GM21526 (cell line): ENCODE measurements around the gene MDFIC.

ENCODE experiments used
- ATAC-seq: cut with Tn5 transposase; IDR thresholded peaks from one replicate; pipeline ENCODE4 v1.9.1; 2021; ENCODE audit warnings: moderate library complexity; ENCODE audit not compliant: unreplicated experiment, low FRiP score

The MDFIC gene

GRCh38 chr7:114986190-114987180, 64.6 kb downstream of the MDFIC start:
- no peak for ATAC-seq

DNA sequence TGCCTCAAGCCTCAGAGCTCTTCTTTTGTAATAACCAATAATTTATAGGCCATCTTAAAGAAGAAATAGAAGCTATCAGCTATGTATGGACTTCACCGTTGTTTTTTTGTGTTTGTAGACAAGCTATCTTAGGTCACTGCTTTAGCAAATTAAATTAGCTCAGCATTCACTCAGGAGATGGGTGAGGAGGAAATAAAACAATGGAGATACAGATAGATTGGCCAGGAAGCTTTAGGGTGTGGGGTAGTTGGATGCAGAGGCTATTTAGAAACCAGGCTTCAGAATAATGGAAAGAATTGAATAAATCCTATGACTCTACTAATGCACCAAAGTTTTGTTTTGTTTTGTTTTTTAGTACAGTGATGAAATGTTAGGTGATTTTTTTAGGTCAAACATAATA, 66.1 kb downstream of the MDFIC start:
- no peak for ATAC-seq

DNA sequence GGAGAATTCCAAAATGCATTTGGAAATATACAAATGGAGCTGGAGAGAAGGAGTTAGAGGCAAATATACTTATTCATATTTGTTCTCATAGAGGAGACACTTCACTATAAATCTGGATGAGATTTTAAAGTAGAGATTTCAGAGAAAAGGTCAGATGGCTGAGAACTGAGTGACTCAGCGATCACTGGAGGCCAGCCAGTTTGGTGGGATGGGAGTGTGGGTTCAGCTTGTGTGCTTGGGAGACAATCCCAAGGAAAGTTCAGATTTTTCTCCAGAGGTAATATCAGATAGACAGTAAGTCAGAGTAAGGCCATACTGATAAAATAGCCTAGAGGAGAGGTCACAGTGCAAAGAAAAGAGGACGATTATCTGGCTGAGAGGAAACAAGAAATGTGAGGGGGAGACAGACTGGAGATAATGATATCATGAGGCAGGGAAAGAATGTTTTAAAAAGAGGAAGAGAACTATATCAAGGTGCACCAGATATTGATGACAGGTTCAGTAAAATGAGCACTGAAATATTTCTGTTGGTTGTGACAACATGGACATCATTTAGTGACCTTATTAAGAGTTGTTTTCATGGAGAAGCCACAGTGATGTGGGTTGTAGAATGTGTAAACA, 67.0 kb downstream of the MDFIC start:
- ATAC-seq = no peak

DNA sequence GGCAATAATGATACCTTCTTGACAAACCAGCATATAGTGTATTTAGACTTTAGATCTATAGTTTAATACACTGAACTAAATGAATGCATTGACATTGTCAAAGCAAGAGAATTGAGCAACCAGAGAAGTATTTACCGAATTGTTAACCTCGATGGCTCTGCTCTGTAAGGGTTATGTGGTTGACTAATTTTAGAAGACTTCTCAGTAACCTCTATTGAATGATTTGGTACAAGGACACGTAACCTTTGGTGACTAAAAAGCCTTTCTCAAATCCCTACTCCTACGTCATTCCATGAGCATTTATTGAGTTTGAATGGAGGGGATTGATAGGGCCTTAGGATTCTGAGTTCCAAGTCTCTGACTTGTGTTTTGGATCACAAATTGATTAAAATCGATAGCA, 67.6 kb downstream of the MDFIC start:
- no peak for ATAC-seq

GRCh38 chr7:114997487-114998404, 75.9 kb downstream of the MDFIC start:
- peak; percentile 57 for ATAC-seq

DNA sequence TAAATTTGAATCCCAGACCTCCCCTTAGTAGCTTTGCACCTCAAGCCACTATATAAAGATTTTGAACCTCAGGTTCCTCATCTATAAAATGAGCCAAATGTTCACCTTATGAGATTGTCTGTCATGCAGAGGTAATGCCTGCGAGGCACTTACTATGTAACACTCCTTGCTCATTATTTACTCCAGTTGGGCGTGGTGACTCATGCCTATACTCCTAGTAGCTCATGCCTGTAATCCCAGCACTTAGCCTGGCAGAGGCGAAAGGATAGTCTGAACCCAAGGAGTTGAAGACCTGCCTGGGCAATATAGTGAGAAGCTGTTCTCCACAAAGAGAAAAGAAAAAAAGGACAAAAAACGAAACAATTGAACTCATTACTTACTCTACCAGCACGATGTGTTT, 82.2 kb downstream of the MDFIC start:
- no peak for ATAC-seq

DNA sequence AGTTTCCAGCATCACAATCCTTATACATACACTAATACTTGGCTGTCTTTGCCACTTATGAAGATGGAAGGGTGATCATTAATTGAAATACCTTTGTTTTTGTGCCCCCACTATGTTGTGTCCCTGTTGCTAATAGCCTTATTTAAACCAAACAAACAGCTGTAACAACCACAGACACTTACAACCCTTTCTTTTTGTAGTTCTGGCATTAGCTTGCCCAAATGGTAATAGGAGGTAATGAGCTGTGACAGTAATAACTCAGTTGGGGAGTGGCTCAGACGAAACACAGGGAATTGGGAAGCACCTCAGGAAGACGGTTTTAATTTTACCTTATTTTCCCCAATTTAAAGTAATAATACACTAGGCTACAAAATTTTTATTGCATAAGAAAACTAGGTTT, 83.4 kb downstream of the MDFIC start:
- no peak for ATAC-seq

DNA sequence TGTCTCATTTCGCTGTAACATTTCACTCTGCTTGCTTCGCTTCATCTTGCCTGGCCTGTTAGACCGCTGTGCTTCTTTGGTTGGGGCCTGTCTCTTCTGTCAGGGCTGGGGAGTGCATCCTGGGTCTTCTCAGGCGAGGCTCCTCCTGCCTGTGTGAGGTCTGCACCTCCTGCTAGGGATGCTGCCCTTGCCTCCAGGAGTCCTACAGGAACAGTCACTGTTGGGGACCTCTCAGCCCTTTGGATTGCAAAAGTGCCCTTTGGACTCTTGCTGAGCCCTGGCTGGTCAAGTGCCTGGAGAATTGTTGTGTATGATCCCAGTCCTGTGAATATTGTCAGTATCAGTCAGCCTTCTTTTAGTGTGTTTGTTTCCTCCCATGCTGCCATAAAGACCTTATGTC, 84.1 kb downstream of the MDFIC start:
- no peak for ATAC-seq

DNA sequence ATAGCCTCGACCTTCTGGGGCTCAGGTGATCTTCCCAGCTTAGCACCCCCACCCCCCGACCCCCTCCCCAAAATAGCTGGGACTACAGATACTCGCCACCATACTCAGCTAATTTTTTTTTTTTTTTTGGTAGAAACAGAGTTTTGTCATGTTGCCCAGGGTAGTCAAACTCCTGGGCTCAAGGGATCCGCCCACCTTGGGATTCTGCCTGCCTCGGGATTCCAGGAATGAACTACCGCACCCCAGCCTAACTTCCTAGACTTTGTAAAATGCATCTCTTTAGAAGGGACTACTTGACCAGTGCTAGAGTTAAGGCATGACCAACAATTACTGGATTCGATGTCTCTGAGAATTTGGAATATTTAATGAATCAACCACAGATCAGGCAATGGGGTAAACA, 85.9 kb downstream of the MDFIC start:
- no peak for ATAC-seq

- ATAC-seq = peak; percentile 46
These were observed 86.7 kb downstream of the MDFIC start for GRCh38 chr7:115008465-115009114.

GRCh38 chr7:115009139-115009538, 87.2 kb downstream of the MDFIC start:
- ATAC-seq = peak; percentile 73

- no peak for ATAC-seq
These were observed 88.0 kb downstream of the MDFIC start for GRCh38 chr7:115009736-115010440.

- ATAC-seq = no peak
These were observed 88.5 kb downstream of the MDFIC start for GRCh38 chr7:115010441-115010820.

GRCh38 chr7:115013886-115014285, 92.0 kb downstream of the MDFIC start:
- ATAC-seq = no peak

DNA sequence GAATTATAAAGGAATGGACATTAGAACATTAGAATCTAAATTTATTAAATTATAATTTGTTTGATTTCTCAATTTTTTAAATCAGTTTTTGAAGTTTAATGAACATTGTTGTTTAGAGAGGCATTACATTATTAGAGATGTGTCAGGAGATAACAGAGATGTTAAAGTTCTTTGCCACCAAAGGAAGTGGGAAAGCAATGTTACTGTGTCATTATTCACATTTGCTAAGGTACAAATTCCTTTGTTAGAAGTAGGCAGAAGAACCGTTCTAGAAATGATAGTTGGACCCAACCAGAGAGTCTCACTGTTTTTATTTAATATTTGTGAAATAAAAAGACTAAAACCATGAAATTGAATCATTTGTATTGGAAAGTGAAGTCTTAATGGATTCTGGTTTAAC, 92.9 kb downstream of the MDFIC start:
- ATAC-seq = no peak

GRCh38 chr7:115015619-115016018, 93.7 kb downstream of the MDFIC start:
- ATAC-seq = no peak

- ATAC-seq = no peak
These were observed 98.2 kb downstream of the MDFIC start for GRCh38 chr7:115019882-115020605.

- ATAC-seq = no peak
These were observed 101.3 kb downstream of the MDFIC start for GRCh38 chr7:115023219-115023618.

DNA sequence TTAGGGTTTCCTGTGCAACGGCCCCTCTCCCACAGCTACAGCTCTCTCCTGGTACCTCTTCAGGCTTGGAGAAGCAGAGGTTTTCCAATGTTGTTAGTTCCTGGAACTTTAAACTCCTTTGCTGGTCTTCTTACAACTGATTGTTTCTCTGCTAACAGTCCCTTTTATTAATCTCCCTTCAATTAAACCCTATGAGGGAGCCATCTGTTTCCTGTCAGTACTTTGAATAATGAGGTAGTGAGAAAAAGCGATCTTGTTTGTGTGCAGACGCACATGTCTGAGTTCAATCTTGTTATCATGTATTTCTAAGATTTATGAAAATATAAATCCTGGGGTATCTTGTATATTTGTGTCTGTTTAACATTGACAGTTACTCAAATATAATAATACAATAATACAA, 102.4 kb downstream of the MDFIC start:
- no peak for ATAC-seq
